ENCODE measurements around the gene KIF6. TPM values are rescaled to one million over a fixed set of nuclear protein-coding genes. Genes with fewer than 3 reads are reported as not detected.

The KIF6 gene
- total and polyA plus RNA-seq, 2 donors (not counting 1 experiment from before 2014, with no cell fraction given), result not detected

- CTCF ChIA-PET, result no interaction called here
- H2AFZ ChIP-seq (ENCODE audit: insufficient read depth, low read depth, low read length, poor library complexity, severe bottlenecking), result no peak overlapping the region
- H3K4me1 Mint-ChIP-seq, result no peaks in the 10 kb centered on the region
- H3K27me3 ChIP-seq (replicated peaks in 1 of 4; ENCODE audit: control extremely low read depth in 1 of 4, control insufficient read depth in 3 of 4, insufficient read depth in 4 of 4, low read length in 3 of 4), result no peaks in the 10 kb centered on the region
- H3K4me3 Mint-ChIP-seq, result no peak overlapping the region
- no peak for TF ChIP-seq EZH2 (IDR thresholded peaks at IDR 0.05; ENCODE audit: borderline replicate concordance, insufficient read depth, low read depth, low read length, poor library complexity, severe bottlenecking)
- TF ChIP-seq CTCF (IDR thresholded peaks at IDR 0.05), result no peak
- H3K36me3 ChIP-seq (replicated peaks in 1 of 2; ENCODE audit: control extremely low read depth in 1 of 2, control insufficient read depth in 1 of 2, extremely low read depth in 1 of 2, insufficient read depth in 2 of 2, low read length in 1 of 2), result no peaks in the 10 kb centered on the region
- H3K4me3 ChIP-seq (ENCODE audit: control extremely low read depth in 1 of 5, extremely low read depth in 1 of 5, insufficient read depth in 1 of 5, low read depth in 2 of 5, low read length in 4 of 5), result no peak overlapping the region
- DNase-seq, result no peak
- H3K27ac ChIP-seq (ENCODE audit: low read length in 2 of 2), result no peak overlapping the region
- H3K4me1 ChIP-seq (ENCODE audit: control insufficient read depth in 2 of 2, insufficient read depth in 2 of 2, low read length in 2 of 2), result no peaks in the 10 kb centered on the region
- H3K9ac ChIP-seq (ENCODE audit: low read length), result no peak overlapping the region
- POLR2A ChIA-PET, result no interaction called here
- H3K9me3 ChIP-seq (ENCODE audit: control extremely low read depth in 1 of 3, control insufficient read depth in 2 of 3, insufficient read depth in 1 of 3, low read length in 2 of 3), result no peaks in the 10 kb centered on the region
- no peaks in the 10 kb centered on the region for H4K20me1 ChIP-seq (ENCODE audit: control insufficient read depth, insufficient read depth, low read length, poor library complexity, severe bottlenecking)
- no peak overlapping the region for H3K4me2 ChIP-seq (replicated peaks; ENCODE audit: low read depth, low read length, poor library complexity, severe bottlenecking)
- no peaks in the 10 kb centered on the region for H3K27me3 Mint-ChIP-seq
- H3K27ac Mint-ChIP-seq, result no peak overlapping the region
- H3K79me2 ChIP-seq (ENCODE audit: control insufficient read depth, insufficient read depth, low read length), result no peaks in the 10 kb centered on the region
- ATAC-seq (ENCODE audit: low read depth), result no peak
- WGBS (ENCODE audit: insufficient coverage), result 78% methylated on average over 1 of the region's 3 CpGs
- H3K9me3 Mint-ChIP-seq (ENCODE audit: insufficient read depth), result no peaks in the 10 kb centered on the region
- intact Hi-C loops (cut with micrococcal nuclease), result no loop called here
Observed at GRCh38 chr6:39400026-39400425, 325.2 kb downstream of the KIF6 start.

GRCh38 chr6:39396854-39397253, 328.4 kb downstream of the KIF6 start:
- no peak overlapping the region for H2AFZ ChIP-seq (ENCODE audit: insufficient read depth, low read depth, low read length, poor library complexity, severe bottlenecking)
- H3K4me3 Mint-ChIP-seq, result no peak overlapping the region
- H3K4me1 ChIP-seq (ENCODE audit: control insufficient read depth in 2 of 2, insufficient read depth in 2 of 2, low read length in 2 of 2), result no peaks in the 10 kb centered on the region
- CTCF ChIA-PET, result no interaction called here
- no peaks in the 10 kb centered on the region for H3K9me3 Mint-ChIP-seq (ENCODE audit: insufficient read depth)
- no peaks in the 10 kb centered on the region for H3K36me3 ChIP-seq (replicated peaks in 1 of 2; ENCODE audit: control extremely low read depth in 1 of 2, control insufficient read depth in 1 of 2, extremely low read depth in 1 of 2, insufficient read depth in 2 of 2, low read length in 1 of 2)
- H3K9me3 ChIP-seq (ENCODE audit: control extremely low read depth in 1 of 3, control insufficient read depth in 2 of 3, insufficient read depth in 1 of 3, low read length in 2 of 3), result no peaks in the 10 kb centered on the region
- no peaks in the 10 kb centered on the region for H4K20me1 ChIP-seq (ENCODE audit: control insufficient read depth, insufficient read depth, low read length, poor library complexity, severe bottlenecking)
- H3K27me3 ChIP-seq (replicated peaks in 1 of 4; ENCODE audit: control extremely low read depth in 1 of 4, control insufficient read depth in 3 of 4, insufficient read depth in 4 of 4, low read length in 3 of 4), result no peaks in the 10 kb centered on the region
- H3K4me3 ChIP-seq (ENCODE audit: control extremely low read depth in 1 of 5, extremely low read depth in 1 of 5, insufficient read depth in 1 of 5, low read depth in 2 of 5, low read length in 4 of 5), result no peak overlapping the region
- intact Hi-C loops (cut with micrococcal nuclease), result no loop called here
- H3K9ac ChIP-seq (ENCODE audit: low read length), result no peak overlapping the region
- no peak overlapping the region for H3K27ac Mint-ChIP-seq
- POLR2A ChIA-PET, result no interaction called here
- no peaks in the 10 kb centered on the region for H3K79me2 ChIP-seq (ENCODE audit: control insufficient read depth, insufficient read depth, low read length)
- H3K27me3 Mint-ChIP-seq, result no peaks in the 10 kb centered on the region
- no peak for DNase-seq
- no peak overlapping the region for H3K27ac ChIP-seq (ENCODE audit: low read length in 2 of 2)
- WGBS (ENCODE audit: insufficient coverage), result 86% methylated on average over 3 of the region's 5 CpGs
- ATAC-seq (ENCODE audit: low read depth), result no peak
- no peak overlapping the region for H3K4me2 ChIP-seq (replicated peaks; ENCODE audit: low read depth, low read length, poor library complexity, severe bottlenecking)
- no peak for TF ChIP-seq EZH2 (IDR thresholded peaks at IDR 0.05; ENCODE audit: borderline replicate concordance, insufficient read depth, low read depth, low read length, poor library complexity, severe bottlenecking)
- TF ChIP-seq CTCF (IDR thresholded peaks at IDR 0.05), result no peak
- H3K4me1 Mint-ChIP-seq, result no peaks in the 10 kb centered on the region

Measured in B cell (primary cell).